Stimulated activated CD4-positive, alpha-beta T cell treated with anti-CD3 and anti-CD28 coated beads, TNF-alpha, amount 100 ng/mL, for 4 hours (primary cell): ENCODE data around the gene RIC8A.
A peak's percentile ranks its signal among the peaks of the same experiment; 100 is the strongest.
"Not testable (repeated sequence)": the region's sequence is repeated elsewhere in the genome, so short reads cannot be mapped to it uniquely, and the experiment has no call there.

Source experiments
- DNase-seq, 3 experiments: peaks; one replicate each; pipeline ENCODE4 v3.0.0-alpha.2; 2020; ENCODE audit warnings: low read depth in 3 of 3

RIC8A gene

DNA sequence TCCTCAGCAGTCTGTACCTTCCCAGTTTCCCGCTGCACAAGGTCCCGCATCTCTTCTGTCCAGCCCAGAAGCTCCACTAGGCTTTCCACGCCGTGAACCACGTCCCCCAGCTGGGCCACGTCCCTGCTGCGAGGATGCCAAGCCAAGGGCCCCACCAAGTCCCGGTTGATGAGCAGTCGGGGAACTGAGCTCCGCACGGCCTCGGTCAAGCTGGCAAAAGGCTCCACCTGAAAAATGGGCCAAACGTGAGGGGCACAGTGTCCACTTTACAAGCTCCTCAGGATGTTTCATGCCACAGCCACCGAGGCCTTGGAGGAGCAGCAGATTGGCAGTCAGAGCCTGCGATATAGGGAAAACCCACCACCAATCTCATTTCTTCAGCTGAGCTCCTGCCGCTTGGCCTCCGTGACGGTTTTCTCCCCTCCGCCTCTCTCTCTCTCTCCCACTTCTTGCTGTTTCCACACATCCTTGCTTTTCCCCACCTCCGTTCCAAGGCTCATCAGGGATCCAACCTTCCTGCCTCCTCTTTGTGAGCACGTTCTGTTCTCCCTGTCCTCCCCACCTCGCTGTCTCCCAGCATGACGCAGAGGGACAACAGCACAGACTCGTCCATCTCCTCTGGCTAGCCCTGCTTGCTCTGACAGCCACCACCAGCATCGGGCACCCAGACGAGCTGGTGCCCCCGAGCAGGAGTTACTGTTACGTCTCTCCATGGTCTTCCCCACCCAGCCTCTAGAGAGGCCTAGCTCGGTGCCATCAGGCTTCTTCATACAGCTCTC lies 11.5 kb downstream of the RIC8A start:
- DNase-seq = no peak

GRCh38 chr11:220641-221215 lies 13.2 kb downstream of the RIC8A start:
- not testable (repeated sequence) for DNase-seq

DNA sequence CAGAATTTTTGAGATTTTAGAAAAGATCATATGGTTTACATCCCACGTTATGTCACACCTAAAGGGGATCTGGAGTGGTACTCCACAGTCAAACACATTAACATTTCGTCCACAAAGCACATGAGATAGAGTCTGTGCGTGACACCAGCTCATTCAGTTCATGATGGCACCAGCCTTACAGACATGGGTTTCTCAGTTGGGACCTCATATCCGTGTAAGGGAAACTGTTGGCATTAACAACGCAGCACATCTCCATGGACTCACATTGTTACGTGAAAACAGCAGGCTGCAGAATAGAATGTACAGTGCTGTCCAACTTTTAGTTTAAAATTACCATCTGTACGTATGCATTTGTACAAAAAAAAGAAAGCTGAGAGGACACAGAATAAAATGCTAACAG lies 14.0 kb downstream of the RIC8A start:
- DNase-seq = no peak

GRCh38 chr11:221998-222789 lies 14.7 kb downstream of the RIC8A start:
- no peak for DNase-seq

DNA sequence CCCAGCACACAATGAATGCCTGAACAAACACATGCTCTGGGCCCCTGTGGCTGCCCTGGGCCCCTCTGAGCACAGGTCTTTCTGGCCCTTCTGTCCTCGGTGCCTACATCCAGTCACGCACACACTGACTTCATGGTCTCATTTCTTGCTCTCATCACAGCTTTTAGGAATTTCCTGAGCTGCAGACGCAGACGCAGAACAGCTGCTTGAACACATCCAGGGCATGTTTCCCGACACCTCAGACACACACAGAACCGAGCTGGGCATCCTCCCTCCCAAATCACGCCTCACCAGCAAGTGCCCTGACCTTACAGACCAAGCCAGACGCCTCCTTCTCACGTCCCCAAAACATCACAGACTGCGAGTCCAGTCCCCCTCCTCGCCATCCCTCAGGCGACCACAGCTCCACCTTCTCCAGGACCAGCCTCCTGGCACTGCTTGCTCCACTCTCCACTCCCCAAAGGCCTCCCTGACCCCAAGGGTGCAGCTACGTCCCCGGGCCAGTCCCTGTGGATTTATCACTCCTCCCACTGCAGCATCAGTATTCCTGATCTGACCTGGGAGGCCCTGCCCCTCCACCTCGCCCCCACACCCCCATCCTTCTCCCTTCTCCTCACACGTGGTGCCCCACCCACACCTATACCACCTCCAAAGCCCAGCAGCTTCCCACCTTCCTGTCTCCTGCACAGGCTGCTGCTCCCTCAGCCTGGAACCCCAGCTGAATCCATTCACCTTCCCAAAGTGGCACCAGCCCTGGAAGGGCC lies 15.7 kb downstream of the RIC8A start:
- DNase-seq = no peak

DNA sequence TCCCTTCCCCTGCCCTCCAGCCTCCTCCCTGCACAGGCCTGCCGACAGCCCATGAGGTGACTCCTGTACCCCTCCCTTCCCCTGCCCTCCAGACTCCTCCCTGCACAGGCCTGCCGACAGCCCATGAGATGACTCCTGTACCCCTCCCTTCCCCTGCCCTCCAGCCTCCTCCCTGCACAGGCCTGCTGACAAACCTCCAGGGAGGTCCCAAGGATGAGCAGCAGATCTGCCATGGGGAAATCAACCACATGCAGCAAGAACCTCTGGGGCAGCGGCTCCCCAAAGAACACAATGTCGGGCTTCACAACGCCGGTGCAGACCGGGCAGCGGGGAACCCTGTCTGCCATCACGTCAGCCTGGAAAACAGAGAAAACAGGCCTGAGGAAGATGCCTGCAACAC lies 16.4 kb downstream of the RIC8A start:
- no peak for DNase-seq

DNA sequence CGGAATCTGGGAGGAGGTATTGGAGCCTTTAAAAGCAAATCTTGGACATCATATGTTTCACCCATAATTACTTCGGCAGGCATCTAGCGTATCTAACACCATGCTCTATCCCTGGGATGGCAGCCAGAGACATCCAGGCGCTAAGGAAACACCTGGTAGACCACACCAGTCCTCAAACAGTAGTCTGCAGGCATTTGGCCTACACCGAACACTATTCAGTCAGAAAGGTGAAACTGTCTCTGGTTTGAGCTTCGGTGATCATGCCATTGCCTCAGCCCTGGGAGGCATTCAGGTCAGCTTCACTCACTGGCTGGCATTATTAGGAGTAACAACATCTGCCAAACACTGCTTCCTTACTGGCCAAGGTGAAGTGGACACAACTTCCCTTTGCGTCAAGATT lies 16.9 kb downstream of the RIC8A start:
- no peak for DNase-seq

DNA sequence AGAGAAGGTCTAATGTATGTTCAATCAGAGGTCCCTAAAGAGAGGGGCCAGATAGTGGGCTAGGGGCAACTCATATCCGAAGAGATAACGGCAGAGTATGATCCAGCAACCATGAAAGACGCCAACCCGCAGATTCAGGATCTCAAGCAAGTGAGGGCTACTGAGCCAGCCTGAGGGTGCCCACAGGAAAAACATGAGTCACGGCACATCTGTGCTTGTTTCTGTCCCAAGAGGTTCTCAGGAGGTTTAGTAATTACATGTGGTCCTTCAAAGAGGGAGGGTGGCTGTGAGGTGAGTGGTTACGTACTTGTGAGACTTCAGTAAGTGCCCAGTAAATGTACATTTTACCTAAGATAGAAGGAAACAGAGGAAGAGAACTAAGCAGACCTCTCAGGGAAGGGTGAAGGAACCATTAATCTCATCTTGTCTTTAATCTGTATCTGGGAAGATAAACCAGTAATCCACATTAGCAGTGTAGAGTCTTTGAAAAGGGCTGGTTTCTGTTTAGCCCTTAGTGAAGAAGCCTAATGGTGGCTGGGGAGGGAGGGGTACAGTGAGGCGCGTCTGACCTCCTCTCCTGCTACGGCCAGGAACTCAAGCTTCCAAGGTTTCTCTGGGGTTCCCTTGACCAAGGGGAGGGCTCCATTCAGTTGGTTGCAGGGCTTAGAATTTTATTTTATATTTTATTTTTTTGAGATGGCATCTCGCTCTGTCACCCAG lies 18.4 kb downstream of the RIC8A start:
- no peak for DNase-seq

DNA sequence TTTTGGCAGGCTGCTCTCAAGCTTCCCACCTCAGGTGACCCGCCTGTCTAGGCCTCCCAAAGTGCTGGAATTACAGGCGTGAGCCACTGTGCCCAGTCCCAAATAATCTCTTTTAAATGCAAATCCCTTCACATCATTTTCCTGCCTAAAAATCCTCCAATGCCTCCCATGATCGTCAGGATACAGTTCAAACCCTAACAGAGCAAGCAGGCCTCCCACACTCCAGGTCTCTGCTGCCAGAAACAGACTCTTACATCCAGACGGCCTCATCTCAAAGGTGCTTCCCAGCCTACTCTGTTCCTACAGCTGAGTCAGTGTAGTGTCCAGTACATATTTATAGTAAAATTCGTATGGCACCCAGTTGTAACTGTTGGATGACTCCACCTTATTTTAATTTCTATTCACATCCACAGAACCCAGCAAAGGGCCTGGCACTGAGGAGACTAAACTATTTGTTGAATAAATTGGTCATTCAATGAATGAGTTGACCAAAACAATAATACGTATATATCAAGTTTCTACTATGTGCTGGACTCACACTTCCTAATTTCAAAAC lies 20.4 kb downstream of the RIC8A start:
- DNase-seq = no peak

DNA sequence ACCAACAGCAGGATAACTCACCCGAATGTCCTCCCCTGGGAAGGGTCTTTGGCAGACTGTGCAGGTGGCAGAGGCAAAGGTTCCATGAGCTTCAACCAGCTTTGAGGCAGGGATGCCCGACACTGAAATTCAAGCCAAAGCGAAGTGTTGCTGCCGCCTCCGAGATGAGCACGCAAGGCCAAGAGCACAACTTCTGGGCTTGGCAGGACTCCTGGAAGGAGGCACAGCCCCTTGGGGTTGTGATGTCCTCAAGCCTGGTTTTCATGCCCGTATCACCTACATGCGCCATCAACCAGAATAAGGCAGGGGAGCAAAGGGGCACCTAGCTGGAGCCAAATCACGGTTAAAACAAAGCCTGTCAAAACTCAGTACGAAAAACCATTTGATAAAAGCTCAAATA lies 22.9 kb downstream of the RIC8A start:
- DNase-seq = no peak

GRCh38 chr11:232783-233565 lies 25.5 kb downstream of the RIC8A start:
- no peak for DNase-seq

DNA sequence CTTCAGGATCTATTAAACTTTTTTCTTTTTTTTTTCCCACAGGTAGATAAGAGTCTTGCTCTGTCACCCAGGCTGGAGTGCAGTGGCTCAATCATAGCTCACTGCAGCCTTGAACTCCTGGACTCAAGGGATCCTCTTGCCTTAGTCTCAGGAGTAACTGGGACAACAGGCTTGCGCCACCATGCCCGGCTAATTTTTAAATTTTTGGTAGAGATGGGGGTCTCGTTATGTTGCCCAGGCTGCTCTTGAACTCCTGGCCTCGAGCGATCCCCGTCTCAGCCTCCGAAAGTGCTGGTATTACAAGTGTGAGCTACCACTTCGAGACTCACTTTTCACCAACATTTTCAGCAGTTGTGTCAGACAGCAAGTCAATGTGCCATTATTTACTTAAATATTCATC lies 27.7 kb downstream of the RIC8A start:
- no peak for DNase-seq

GRCh38 chr11:235609-235996 lies 28.1 kb downstream of the RIC8A start:
- DNase-seq = peak in 1 of 3 experiments; percentile 62

- DNase-seq = peak; percentile 68 to 79 (median 72)
Measured at GRCh38 chr11:235997-236773, 28.7 kb downstream of the RIC8A start, which contains the start of gene SIRT3. Gene SIRT3, minus strand, starts transcription at chr11:236342. Its CDS starts 14 bp downstream, at chr11:236328.

DNA sequence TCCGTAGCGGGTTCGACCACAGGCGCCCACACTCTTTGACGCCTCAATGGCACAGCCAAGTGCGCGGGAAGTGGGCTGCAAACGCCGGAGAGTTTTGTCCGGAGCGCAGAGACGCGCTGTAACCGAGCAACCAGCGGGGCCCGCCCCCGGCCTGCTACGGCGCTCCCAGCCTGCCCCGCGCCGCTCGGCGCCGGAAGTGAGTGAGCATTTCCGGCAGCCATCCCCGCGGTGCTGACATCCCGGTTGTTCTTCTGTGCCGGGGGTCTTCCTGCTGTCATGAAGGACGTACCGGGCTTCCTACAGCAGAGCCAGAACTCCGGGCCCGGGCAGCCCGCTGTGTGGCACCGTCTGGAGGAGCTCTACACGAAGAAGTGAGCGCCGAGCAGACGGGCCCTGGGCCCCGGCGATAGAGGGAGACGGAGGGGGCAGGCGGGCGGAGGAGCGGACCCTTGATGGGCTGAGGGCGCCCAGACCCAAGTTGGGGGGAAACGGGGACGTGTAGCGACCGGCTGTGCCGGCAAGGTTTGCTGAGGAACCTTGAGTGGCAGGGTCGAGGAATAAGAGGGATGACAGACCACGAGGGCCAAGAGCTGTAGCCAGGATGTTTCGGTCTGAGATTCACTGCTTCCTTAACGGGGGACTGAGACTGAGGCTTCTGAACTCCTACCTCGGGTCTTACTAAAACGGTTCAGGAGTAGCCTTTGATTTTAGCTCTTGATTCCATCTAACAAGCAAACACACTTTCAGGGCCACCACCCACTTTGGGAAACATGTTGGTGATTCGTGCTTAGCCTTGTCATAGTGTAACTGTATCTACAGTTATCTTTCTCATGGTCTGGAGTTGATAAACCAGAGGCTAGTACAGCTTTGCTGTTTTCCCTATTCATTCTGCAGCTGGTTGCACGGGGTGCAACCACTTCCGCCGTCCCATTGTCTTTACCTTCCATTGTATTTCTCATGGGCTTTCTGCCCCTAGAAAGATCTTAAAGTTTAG lies 29.6 kb downstream of the RIC8A start, which contains the start of gene PSMD13:
PSMD13 (plus strand) TSS at position 203 of the 994 bp plus-strand sequence; CDS start at position 277, 74 bp downstream.
- DNase-seq = peak; percentile 72 to 75 (median 74)

DNA sequence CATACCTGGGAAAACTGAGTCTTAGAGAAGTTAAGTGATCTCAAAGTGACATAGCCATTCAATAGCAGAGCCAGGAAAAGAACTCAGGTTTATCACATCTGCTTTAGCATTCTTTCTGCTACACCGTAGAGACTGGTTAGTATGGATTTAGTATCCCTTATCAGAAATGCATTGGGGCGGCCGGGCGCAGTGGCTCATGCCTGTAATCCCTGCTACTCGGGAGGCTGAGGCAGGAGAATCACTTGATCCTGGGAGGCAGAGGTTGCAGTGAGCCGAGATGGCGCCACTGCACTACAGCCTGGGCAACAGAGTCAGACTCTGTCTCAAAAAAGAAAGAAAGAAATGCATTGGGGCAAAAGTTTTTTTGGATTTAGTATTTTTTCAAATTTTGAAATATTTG lies 30.8 kb downstream of the RIC8A start:
- DNase-seq = not testable (repeated sequence)

- no peak for DNase-seq
Measured at GRCh38 chr11:240315-240714, 32.8 kb downstream of the RIC8A start.

- no peak for DNase-seq
Measured at GRCh38 chr11:241634-242033, 34.1 kb downstream of the RIC8A start.
